Measurements from ENCODE around the gene RFX4.

RFX4 gene

DNA sequence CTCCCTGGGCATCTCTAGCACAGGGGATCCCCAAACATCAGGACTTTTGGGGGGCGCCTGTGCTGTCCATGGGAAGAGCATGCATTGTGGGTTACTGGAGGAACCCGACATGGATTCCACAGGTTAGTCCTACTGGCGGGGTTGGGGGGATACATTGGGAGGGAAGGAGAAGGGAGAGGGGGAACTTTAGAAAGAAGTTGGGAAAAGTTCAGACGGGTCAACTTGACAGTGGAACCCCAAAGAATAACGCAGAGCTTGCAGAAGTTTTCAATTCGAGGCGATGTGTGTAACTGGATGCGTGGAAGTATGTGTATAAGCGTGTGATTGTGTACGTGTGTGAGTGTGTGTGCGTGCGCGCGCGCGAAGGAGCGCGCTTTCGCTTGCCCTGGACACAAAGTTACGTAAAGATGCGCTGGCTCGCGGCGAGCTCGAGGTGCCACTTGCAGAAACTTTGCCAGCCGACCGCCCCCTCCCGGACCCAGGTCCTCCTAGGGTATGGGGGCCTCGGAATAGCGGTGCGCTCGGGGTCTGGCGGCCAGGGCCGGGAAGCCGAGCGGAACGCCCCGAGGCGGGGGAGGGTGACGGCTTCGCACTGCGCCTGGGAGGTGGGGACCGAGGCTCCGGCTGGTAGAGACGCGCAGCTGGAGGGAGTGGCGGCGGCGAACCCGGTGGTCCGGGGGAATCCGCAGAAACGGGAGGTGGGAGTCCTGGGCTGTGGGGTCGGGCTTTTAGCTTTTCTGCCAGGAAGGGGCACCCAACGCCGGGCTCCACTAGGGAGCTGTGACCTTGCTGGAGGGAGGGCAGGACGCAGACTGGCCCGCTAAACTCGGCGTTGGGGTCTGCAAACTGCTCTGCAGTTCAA, 669 bp downstream of the RFX4 start:
- DNase-seq: peak; percentile 74
- TF ChIP-seq, protein P1, sequence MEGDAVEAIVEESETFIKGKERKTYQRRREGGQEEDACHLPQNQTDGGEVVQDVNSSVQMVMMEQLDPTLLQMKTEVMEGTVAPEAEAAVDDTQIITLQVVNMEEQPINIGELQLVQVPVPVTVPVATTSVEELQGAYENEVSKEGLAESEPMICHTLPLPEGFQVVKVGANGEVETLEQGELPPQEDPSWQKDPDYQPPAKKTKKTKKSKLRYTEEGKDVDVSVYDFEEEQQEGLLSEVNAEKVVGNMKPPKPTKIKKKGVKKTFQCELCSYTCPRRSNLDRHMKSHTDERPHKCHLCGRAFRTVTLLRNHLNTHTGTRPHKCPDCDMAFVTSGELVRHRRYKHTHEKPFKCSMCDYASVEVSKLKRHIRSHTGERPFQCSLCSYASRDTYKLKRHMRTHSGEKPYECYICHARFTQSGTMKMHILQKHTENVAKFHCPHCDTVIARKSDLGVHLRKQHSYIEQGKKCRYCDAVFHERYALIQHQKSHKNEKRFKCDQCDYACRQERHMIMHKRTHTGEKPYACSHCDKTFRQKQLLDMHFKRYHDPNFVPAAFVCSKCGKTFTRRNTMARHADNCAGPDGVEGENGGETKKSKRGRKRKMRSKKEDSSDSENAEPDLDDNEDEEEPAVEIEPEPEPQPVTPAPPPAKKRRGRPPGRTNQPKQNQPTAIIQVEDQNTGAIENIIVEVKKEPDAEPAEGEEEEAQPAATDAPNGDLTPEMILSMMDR (IDR thresholded peaks at IDR 0.05): no peak
- H3K27me3 Mint-ChIP-seq (ENCODE audit: low read depth, poor library complexity): peaks cover 100% of the 10 kb centered on the region
- no peak overlapping the region for H3K27ac Mint-ChIP-seq
- H3K4me3 Mint-ChIP-seq: peak overlapping the region; percentile 82
- no peaks in the 10 kb centered on the region for H3K9me3 Mint-ChIP-seq
- H3K36me3 Mint-ChIP-seq (ENCODE audit: low read depth): no peaks in the 10 kb centered on the region
- H3K4me1 Mint-ChIP-seq: peaks cover 53% of the 10 kb centered on the region

DNA sequence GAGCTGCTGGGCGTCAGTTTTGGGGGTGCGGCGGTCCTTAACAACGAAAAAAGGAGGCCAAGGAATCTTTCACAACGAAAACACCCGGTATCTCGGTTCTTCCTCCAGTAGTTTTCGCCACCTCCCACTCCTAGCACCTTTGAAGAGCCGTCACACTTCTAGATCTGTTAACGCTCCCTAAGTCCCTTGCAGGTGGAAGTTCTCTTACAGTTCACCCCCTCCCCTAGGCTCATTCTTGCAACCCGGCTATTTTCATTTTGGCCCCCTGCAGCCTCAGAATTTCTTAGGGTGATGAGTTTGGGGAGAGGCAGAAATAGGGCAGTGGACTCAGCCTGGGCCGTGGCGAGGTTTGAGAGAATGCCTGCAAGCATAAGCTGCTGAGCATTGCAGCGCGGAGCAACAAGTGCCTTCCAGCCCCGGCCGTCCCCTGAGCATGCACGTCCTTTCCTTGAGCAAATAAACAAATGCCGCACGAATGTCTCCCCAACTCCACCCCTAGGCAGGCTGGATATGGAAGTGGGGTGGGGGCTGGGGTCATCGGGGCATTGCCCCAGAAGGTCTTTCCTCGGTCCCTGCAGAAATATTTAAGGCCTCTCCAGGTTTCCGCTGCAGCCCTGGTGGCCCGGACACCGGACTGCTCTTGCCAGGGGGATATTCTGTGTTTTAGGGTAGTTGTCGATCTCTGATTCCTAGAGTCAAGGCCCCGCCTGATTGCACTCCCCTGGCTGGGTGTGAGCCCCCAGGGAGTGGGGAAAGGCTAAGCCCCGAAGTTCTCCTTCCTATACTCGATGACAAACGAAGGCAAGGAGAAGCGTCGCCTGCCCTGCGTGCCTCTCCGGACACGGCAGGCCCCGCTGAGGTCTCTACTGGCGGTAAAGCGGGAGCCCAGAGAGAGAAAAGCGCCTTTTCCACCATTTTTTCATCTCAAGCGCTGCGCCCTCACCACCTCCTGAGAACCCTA, 1.6 kb downstream of the RFX4 start:
- H3K27ac Mint-ChIP-seq: no peak overlapping the region
- DNase-seq: peak; percentile 48
- H3K36me3 Mint-ChIP-seq (ENCODE audit: low read depth): no peaks in the 10 kb centered on the region
- no peaks in the 10 kb centered on the region for H3K9me3 Mint-ChIP-seq
- TF ChIP-seq, protein P1 (IDR thresholded peaks at IDR 0.05): no peak
- H3K4me1 Mint-ChIP-seq: peaks cover 53% of the 10 kb centered on the region
- H3K4me3 Mint-ChIP-seq: peak overlapping the region; percentile 82
- peaks cover 100% of the 10 kb centered on the region for H3K27me3 Mint-ChIP-seq (ENCODE audit: low read depth, poor library complexity)

DNA sequence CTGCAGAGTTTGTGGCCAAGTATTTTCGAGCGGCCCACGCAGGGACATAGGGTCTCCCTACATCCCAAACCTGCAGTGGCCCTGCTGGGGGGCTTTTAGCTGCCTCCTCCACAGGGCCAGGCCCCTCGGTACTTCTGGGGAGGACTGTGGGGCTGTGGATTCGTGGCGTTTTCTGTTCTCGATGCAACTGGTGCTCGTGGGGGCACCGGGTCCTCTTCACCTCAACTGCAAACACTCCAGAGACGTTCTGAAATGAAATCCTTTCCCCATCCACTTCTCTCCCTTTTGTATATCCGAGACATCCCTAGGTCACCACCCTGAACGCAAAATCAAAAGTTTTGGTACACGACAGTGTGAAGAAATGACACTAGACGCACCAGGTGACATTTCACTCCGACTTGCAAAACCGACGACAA, 2.3 kb downstream of the RFX4 start:
- no peaks in the 10 kb centered on the region for H3K36me3 Mint-ChIP-seq (ENCODE audit: low read depth)
- no peak overlapping the region for H3K27ac Mint-ChIP-seq
- peaks cover 100% of the 10 kb centered on the region for H3K27me3 Mint-ChIP-seq (ENCODE audit: low read depth, poor library complexity)
- no peaks in the 10 kb centered on the region for H3K9me3 Mint-ChIP-seq
- H3K4me3 Mint-ChIP-seq: peak overlapping the region; percentile 82
- TF ChIP-seq, protein P1 (IDR thresholded peaks at IDR 0.05): no peak
- H3K4me1 Mint-ChIP-seq: peaks cover 53% of the 10 kb centered on the region
- peak; percentile 6 for DNase-seq

DNA sequence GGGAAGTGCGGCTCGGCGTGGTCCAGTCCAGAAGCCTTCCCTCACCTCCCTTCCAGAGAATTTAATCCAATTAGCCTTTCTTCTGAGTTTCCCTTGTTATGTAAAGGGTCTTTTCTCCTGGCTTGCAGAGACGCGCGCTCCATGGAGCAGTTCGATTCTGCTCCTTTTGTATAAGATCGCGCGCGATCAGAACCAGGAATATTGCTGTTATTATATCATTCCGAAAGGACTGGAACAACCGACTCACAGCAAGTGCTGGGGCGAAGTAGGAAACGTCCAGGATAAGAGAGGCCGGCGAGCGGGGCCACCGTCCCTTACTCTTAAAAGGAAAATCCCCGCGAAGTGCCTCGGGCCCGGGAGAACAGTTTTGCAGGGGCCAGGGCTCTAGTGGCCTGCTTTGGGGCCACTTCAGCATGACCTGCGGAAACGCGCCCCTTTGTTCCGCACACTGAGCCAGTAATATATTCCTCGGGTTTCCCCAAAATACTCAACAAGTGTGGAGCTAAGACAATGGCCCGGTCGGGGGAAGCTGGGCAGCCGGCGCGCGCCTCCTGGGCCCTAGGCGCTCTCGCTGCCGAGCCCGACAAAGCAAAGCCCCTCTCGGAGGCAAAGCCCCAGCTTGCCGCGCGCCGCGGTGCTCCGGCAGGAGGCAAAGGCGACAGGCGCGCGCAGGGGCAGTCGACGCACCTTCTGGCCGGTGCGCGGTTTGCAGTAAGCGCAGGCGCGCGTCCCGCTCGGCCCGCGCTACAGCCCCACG, 2.9 kb downstream of the RFX4 start:
- peak overlapping the region; percentile 82 for H3K4me3 Mint-ChIP-seq
- no peaks in the 10 kb centered on the region for H3K9me3 Mint-ChIP-seq
- H3K36me3 Mint-ChIP-seq (ENCODE audit: low read depth): no peaks in the 10 kb centered on the region
- no peak overlapping the region for H3K27ac Mint-ChIP-seq
- H3K4me1 Mint-ChIP-seq: peaks cover 53% of the 10 kb centered on the region
- peak; percentile 71 for DNase-seq
- H3K27me3 Mint-ChIP-seq (ENCODE audit: low read depth, poor library complexity): peaks cover 100% of the 10 kb centered on the region
- TF ChIP-seq, protein P1 (IDR thresholded peaks at IDR 0.05): no peak

DNA sequence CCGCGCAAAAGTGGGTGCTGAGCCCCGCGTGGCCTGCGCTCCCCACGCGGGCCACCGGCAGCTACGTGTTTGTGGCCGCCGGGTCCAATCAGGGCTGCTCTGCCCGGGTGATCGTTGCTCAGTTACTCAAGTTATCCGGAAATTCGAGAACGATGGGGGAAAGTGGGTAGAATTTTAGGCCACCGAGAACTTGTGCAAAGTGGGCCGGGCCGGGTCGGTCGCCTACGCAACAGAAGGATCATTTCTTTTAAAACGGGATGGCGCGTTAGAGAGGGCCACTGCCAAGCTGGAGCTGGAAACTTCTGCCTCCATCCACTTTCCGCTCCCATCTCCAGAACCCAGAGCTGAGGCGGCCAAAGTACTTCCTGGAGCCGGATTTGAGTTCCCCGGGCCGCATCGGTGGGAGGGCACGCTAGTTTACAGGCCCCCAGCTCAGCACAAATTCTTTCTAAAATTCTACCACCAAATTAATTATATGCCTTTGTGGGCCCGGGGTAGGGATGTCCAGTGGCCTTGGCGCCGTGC, 3.5 kb downstream of the RFX4 start:
- Mint-ChIP-seq H3K27me3 (ENCODE audit: low read depth, poor library complexity) (peaks cover 100% of the 10 kb centered on the region), H3K4me1 (peaks cover 53% of the 10 kb centered on the region), H3K36me3 (ENCODE audit: low read depth) (no peaks in the 10 kb centered on the region), H3K9me3 (no peaks in the 10 kb centered on the region), H3K27ac (no peak overlapping the region), H3K4me3 (peak overlapping the region; percentile 82)
- DNase-seq: peak; percentile 25
- TF ChIP-seq, protein P1 (IDR thresholded peaks at IDR 0.05): no peak

Data from nephron progenitor cell (in vitro differentiated cells).